Neural cell (in vitro differentiated cells): Measurements from ENCODE around the gene SLC28A1.

ENCODE experiments used
- CTCF ChIP-seq: fragments of 450-650 bp; IDR thresholded peaks from 2 replicates; pipeline ENCODE4 v1.5.1; 2014; ENCODE audit warnings: antibody characterized with exemption, mild to moderate bottlenecking, moderate library complexity; ENCODE audit not compliant: poor library complexity, severe bottlenecking
- EP300 ChIP-seq: fragments of 450-650 bp; conservative IDR thresholded peaks from 2 replicates; pipeline ENCODE4 v1.6.1; 2014; ENCODE audit warnings: antibody characterized with exemption, mild to moderate bottlenecking, moderate library complexity; ENCODE audit not compliant: poor library complexity, severe bottlenecking
- EZH2 ChIP-seq: fragments of 200-600, 300-800 bp; shearing (Covaris generic), sonication (generic); IDR thresholded peaks from 2 replicates; pipeline ENCODE4 v1.6.1; 2014; ENCODE audit warnings: antibody characterized with exemption, low read length, borderline replicate concordance, mild to moderate bottlenecking; ENCODE audit not compliant: insufficient read depth, poor library complexity, severe bottlenecking
- MXI1 ChIP-seq: fragments of 450-650 bp; conservative IDR thresholded peaks from 2 replicates; pipeline ENCODE4 v1.6.1; 2014; ENCODE audit warnings: antibody characterized with exemption, mild to moderate bottlenecking; ENCODE audit not compliant: poor library complexity, severe bottlenecking
- RAD21 ChIP-seq: fragments of 450-650 bp; conservative IDR thresholded peaks from 2 replicates; pipeline ENCODE4 v1.6.1; 2014; ENCODE audit warnings: antibody characterized with exemption, mild to moderate bottlenecking, moderate library complexity
- TAF1 ChIP-seq: IDR thresholded peaks from 2 replicates; pipeline ENCODE4 v1.6.1; 2012; ENCODE audit warnings: low read depth

- no peak for TF ChIP-seq CTCF
- TF ChIP-seq MXI1 = no peak
- TF ChIP-seq RAD21 = no peak
- no peak for TF ChIP-seq TAF1
- TF ChIP-seq EZH2 = no peak
- TF ChIP-seq EP300 = no peak
Observed at GRCh38 chr15:84953136-84953535, 68.7 kb downstream of the SLC28A1 start.
